ENCODE data around the gene PDXP. TPM values are rescaled to one million over a fixed set of nuclear protein-coding genes. Genes with fewer than 3 reads are reported as not detected.
A peak's percentile ranks its signal among the peaks of the same experiment; 100 is the strongest.

Gene PDXP
- total and polyA plus RNA-seq, 4 experiments from 2014 or later = 0.38 to 9.8 (median 7.2) TPM

DNA sequence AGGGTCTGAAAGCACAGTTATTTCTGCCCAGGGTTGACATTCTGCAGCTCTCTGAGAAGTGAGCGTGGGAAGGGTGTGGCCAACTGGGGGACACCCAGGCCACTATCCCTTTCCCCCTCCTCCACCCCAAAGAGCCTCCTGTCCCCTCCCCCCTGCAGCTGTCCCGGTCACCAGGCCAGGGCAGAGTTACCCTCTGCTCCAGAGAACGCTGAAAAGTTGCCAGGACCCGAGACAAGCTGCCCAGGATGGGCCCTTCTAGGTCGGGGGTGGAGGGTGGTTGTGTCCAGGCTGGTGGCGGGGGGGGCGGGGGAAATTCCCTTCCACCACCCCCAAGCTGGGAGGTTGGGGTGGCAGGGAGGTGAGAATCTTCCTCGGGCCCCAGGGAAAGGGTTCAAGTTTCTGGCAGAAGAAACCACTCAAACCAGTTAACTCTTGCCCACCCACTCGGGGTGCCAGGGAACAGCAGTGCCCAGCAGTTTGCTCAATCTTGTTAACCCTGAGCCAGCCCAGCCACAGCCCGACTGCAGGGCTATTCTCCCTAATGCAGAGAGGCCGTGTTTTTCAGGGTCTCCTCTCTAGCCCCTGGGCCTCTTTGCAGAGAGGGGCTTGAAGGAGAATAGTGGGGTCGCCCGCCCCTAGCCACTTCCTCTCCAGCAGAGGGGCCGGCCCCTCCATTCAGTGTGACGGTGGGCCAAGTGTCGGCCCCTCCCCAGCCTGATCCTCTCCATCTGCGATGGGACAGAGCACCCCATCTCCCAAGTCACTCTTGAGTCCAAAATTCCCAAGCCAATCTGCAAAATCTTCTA lies 17.6 kb downstream of the PDXP start:
- H3K27ac Mint-ChIP-seq = peak overlapping the region; percentile 96 to 100 (median 99)
- H3K27me3 Mint-ChIP-seq = no peaks in the 10 kb centered on the region
- DNase-seq = no peak

DNA sequence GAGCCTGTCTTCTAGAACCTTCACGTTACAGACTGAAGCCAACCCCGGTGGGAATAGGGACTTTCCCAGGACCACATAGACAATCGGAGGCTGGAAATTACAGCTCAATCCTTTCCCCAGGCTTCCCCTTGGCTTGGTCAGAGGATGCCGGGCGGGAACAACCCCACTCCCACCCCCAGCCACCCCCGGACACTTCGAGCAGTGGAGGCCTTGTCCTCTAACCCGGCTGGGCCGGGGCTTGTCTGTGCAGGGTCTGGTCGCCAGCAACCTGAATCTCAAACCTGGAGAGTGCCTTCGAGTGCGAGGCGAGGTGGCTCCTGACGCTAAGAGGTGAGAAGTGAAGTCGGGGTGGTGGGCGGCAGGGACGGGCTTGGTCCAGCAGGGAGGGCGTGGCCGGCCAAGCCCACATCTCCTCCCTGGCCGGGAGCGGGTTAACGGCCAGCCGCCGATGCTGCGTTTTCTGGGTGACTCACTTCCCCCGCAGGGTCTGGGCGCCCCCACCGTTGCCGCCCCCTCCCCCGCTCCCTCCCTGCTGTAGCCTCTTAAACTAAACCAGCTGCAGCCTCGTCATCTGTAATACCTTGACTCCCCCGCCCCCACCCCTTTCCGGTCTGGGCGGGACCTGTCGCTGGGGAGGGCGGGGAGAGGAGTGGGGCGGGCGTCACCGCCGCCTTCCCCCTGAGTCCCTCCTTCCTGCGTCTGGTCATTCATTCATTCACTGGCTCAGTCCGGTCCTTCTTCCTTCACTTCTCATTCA lies 18.4 kb downstream of the PDXP start:
- no peaks in the 10 kb centered on the region for H3K9me3 Mint-ChIP-seq
- H3K27me3 ChIP-seq (ENCODE audit: insufficient read depth, low read length) = no peaks in the 10 kb centered on the region
- H3K4me1 ChIP-seq (ENCODE audit: insufficient read depth, low read length) = peaks cover 48% of the 10 kb centered on the region
- peak overlapping the region; percentile 88 to 99 (median 94) for H3K4me3 Mint-ChIP-seq
- peaks cover 29 to 80% (median 46%) of the 10 kb centered on the region in 4 donors for H3K4me1 Mint-ChIP-seq
- peak overlapping the region; percentile 87 for H3K27ac ChIP-seq (ENCODE audit: low read depth, low read length)
- H3K4me3 ChIP-seq (ENCODE audit: low read length in 2 of 2) = peak overlapping the region; percentile 62 to 95
- H3K36me3 ChIP-seq (ENCODE audit: insufficient read depth, low read length) = no peaks in the 10 kb centered on the region
- no peaks in the 10 kb centered on the region for H3K9me3 ChIP-seq (ENCODE audit: control insufficient read depth in 1 of 2, low read length in 2 of 2)
- H3K27me3 Mint-ChIP-seq = no peaks in the 10 kb centered on the region
- intact Hi-C loops (cut with micrococcal nuclease) = loop anchor here (1.0 kb wide), 3 partner anchors 19 to 69 kb away; partner anchors contain the start of genes GGA1 and PDXP
- peaks cover 0 to 10% of the 10 kb centered on the region in 2 donors for H3K36me3 Mint-ChIP-seq
- ChIA-PET POLR2A (ENCODE audit: partially characterized antibody) (interaction anchor here (1.2 to 12.9 kb wide), 9 partner anchors 7 to 85 kb away, joined by 3 to 348 read pairs (median 57); partner anchors contain the start of genes GGA1, NOL12, PDXP and SH3BP1), CTCF (ENCODE audit: partially characterized antibody) (interaction anchor here (10.9 to 22.7 kb wide), 3 partner anchors 17 to 69 kb away, joined by 136 to 558 read pairs (median 181); partner anchors contain the start of genes GGA1, PDXP and SH3BP1)
- DNase-seq = peak; percentile 92 to 97 (median 93)
- peak overlapping the region; percentile 96 to 100 (median 100) for H3K27ac Mint-ChIP-seq

More for the DNA sequence above, 17.6 kb downstream of the PDXP start:
- intact Hi-C loops (cut with micrococcal nuclease) = no loop called here
- H3K4me3 Mint-ChIP-seq = peak overlapping the region; percentile 88 to 99 (median 94)
- H3K4me1 Mint-ChIP-seq = peaks cover 26 to 77% (median 40%) of the 10 kb centered on the region in 4 donors
- H3K27me3 ChIP-seq (ENCODE audit: insufficient read depth, low read length) = no peaks in the 10 kb centered on the region
- peak overlapping the region; percentile 62 to 95 for H3K4me3 ChIP-seq (ENCODE audit: low read length in 2 of 2)
- ChIA-PET CTCF (ENCODE audit: partially characterized antibody) (interaction anchor here (0.5 to 22.7 kb wide), 5 partner anchors 16 to 68 kb away, joined by 3 to 558 read pairs (median 136); partner anchors contain the start of genes GGA1, PDXP and SH3BP1), POLR2A (ENCODE audit: partially characterized antibody) (interaction anchor here (0.9 to 12.9 kb wide), 10 partner anchors 8 to 84 kb away, joined by 3 to 348 read pairs (median 52); partner anchors contain the start of genes GGA1, NOL12, PDXP and SH3BP1)
- H3K9me3 ChIP-seq (ENCODE audit: control insufficient read depth in 1 of 2, low read length in 2 of 2) = no peaks in the 10 kb centered on the region
- H3K9me3 Mint-ChIP-seq = no peaks in the 10 kb centered on the region
- H3K4me1 ChIP-seq (ENCODE audit: insufficient read depth, low read length) = peaks cover 49% of the 10 kb centered on the region
- peak overlapping the region; percentile 87 for H3K27ac ChIP-seq (ENCODE audit: low read depth, low read length)
- no peaks in the 10 kb centered on the region for H3K36me3 ChIP-seq (ENCODE audit: insufficient read depth, low read length)
- peaks cover 0 to 10% of the 10 kb centered on the region in 2 donors for H3K36me3 Mint-ChIP-seq

- no peaks in the 10 kb centered on the region for H3K9me3 Mint-ChIP-seq
- Histone ChIP-seq H3K4me1 (ENCODE audit: insufficient read depth, low read length) (peaks cover 42% of the 10 kb centered on the region), H3K27me3 (ENCODE audit: insufficient read depth, low read length) (no peaks in the 10 kb centered on the region), H3K36me3 (ENCODE audit: insufficient read depth, low read length) (no peaks in the 10 kb centered on the region), H3K9me3 (ENCODE audit: control insufficient read depth in 1 of 2, low read length in 2 of 2) (no peaks in the 10 kb centered on the region), H3K4me3 (ENCODE audit: low read length in 2 of 2) (peak overlapping the region; percentile 62 to 95), H3K27ac (ENCODE audit: low read depth, low read length) (peak overlapping the region; percentile 87)
- peaks cover 24 to 74% (median 40%) of the 10 kb centered on the region in 4 donors for H3K4me1 Mint-ChIP-seq
- H3K27me3 Mint-ChIP-seq = no peaks in the 10 kb centered on the region
- ChIA-PET CTCF (ENCODE audit: partially characterized antibody) (interaction anchor here (10.9 to 22.7 kb wide), 3 partner anchors 17 to 69 kb away, joined by 136 to 558 read pairs (median 181); partner anchors contain the start of genes GGA1, PDXP and SH3BP1), POLR2A (ENCODE audit: partially characterized antibody) (interaction anchor here (1.2 to 12.9 kb wide), 9 partner anchors 7 to 85 kb away, joined by 3 to 348 read pairs (median 57); partner anchors contain the start of genes GGA1, NOL12, PDXP and SH3BP1)
- H3K27ac Mint-ChIP-seq = peak overlapping the region; percentile 96 to 100 (median 100)
- H3K36me3 Mint-ChIP-seq = peaks cover 0 to 10% of the 10 kb centered on the region in 2 donors
- peak overlapping the region; percentile 88 to 99 (median 94) for H3K4me3 Mint-ChIP-seq
- intact Hi-C loops (cut with micrococcal nuclease) = loop anchor here (1.0 kb wide), 3 partner anchors 19 to 69 kb away; partner anchors contain the start of genes GGA1 and PDXP
- DNase-seq = peak in 1 of 5 donors; percentile 35
These were observed 19.0 kb downstream of the PDXP start for GRCh38 chr22:37677493-37677974.

GRCh38 chr22:37678372-37678771 lies 19.8 kb downstream of the PDXP start:
- peak overlapping the region in 2 of 8 donors; percentile 26 for H3K4me3 Mint-ChIP-seq
- no peaks in the 10 kb centered on the region for H3K27me3 ChIP-seq (ENCODE audit: insufficient read depth, low read length)
- peaks cover 34% of the 10 kb centered on the region for H3K4me1 ChIP-seq (ENCODE audit: insufficient read depth, low read length)
- peak overlapping the region in 5 of 7 donors; percentile 77 to 100 (median 86) for H3K27ac Mint-ChIP-seq
- POLR2A ChIA-PET (ENCODE audit: partially characterized antibody) = interaction anchor here (1.2 to 12.9 kb wide), 7 partner anchors 6 to 73 kb away, joined by 3 to 348 read pairs (median 69); partner anchors contain the start of genes GGA1, NOL12, PDXP and SH3BP1
- H3K4me3 ChIP-seq (ENCODE audit: low read length in 2 of 2) = no peak overlapping the region
- CTCF ChIA-PET (ENCODE audit: partially characterized antibody) = interaction anchor here (8.9 to 22.7 kb wide), 4 partner anchors 18 to 70 kb away, joined by 78 to 558 read pairs (median 158); partner anchors contain the start of genes GGA1, PDXP and SH3BP1
- H3K36me3 ChIP-seq (ENCODE audit: insufficient read depth, low read length) = no peaks in the 10 kb centered on the region
- DNase-seq = no peak
- no peaks in the 10 kb centered on the region for H3K27me3 Mint-ChIP-seq
- peak overlapping the region; percentile 87 for H3K27ac ChIP-seq (ENCODE audit: low read depth, low read length)
- peaks cover 22 to 65% (median 36%) of the 10 kb centered on the region in 4 donors for H3K4me1 Mint-ChIP-seq
- intact Hi-C loops (cut with micrococcal nuclease) = no loop called here
- no peaks in the 10 kb centered on the region for H3K9me3 Mint-ChIP-seq
- H3K36me3 Mint-ChIP-seq = peaks cover 0 to 10% of the 10 kb centered on the region in 2 donors
- no peaks in the 10 kb centered on the region for H3K9me3 ChIP-seq (ENCODE audit: control insufficient read depth in 1 of 2, low read length in 2 of 2)

GRCh38 chr22:37679670-37680069 lies 21.1 kb downstream of the PDXP start:
- no peak for DNase-seq
- H3K27ac ChIP-seq (ENCODE audit: low read depth, low read length) = no peak overlapping the region
- H3K27ac Mint-ChIP-seq = peak overlapping the region; percentile 35 to 81 (median 66)
- H3K27me3 ChIP-seq (ENCODE audit: insufficient read depth, low read length) = no peaks in the 10 kb centered on the region
- H3K4me3 ChIP-seq (ENCODE audit: low read length in 2 of 2) = no peak overlapping the region
- no peaks in the 10 kb centered on the region for H3K9me3 ChIP-seq (ENCODE audit: control insufficient read depth in 1 of 2, low read length in 2 of 2)
- H3K4me1 Mint-ChIP-seq = peaks cover 17 to 52% (median 28%) of the 10 kb centered on the region in 4 donors
- H3K36me3 ChIP-seq (ENCODE audit: insufficient read depth, low read length) = no peaks in the 10 kb centered on the region
- ChIA-PET POLR2A (ENCODE audit: partially characterized antibody) (interaction anchor here (0.8 to 6.1 kb wide), 7 partner anchors 20 to 72 kb away, joined by 4 to 70 read pairs (median 12); partner anchors contain the start of genes GGA1, PDXP and SH3BP1), CTCF (ENCODE audit: partially characterized antibody) (interaction anchor here (5.1 to 22.7 kb wide), 5 partner anchors 20 to 71 kb away, joined by 51 to 558 read pairs (median 136); partner anchors contain the start of genes GGA1, PDXP and SH3BP1)
- H3K4me1 ChIP-seq (ENCODE audit: insufficient read depth, low read length) = peaks cover 29% of the 10 kb centered on the region
- no peaks in the 10 kb centered on the region for H3K9me3 Mint-ChIP-seq
- H3K4me3 Mint-ChIP-seq = peak overlapping the region in 3 of 8 donors; percentile 17 to 26 (median 21)
- peaks cover 0 to 9% of the 10 kb centered on the region in 2 donors for H3K36me3 Mint-ChIP-seq
- intact Hi-C loops (cut with micrococcal nuclease) = loop anchor here (10.0 kb wide), 1 partner anchor 65 kb away; no protein-coding TSS in a partner anchor
- no peaks in the 10 kb centered on the region for H3K27me3 Mint-ChIP-seq
